Glomerular endothelial cell (primary cell): ENCODE measurements around the gene FBXL19. TPM values are rescaled to one million over a fixed set of nuclear protein-coding genes. Genes with fewer than 3 reads are reported as not detected.

Experiments used
- DNase-seq: peaks from one replicate; pipeline ENCODE4 v3.0.0-alpha.2; 2011; ENCODE audit warnings: low read depth, low spot score; ENCODE audit errors: extremely low read depth
- total RNA-seq: library from RNA; depleted of rRNA; stranded (reverse); fragments of >200 nt; gene quantifications from 2 replicates; pipeline ENCODE4 v1.2.3, GENCODE V29; 2015

Gene FBXL19
- total RNA-seq, 1 donor from 2014 or later = 29.5 TPM

- no peak for DNase-seq
These were observed 19.0 kb downstream of the FBXL19 start for GRCh38 chr16:30942426-30942806.

DNA sequence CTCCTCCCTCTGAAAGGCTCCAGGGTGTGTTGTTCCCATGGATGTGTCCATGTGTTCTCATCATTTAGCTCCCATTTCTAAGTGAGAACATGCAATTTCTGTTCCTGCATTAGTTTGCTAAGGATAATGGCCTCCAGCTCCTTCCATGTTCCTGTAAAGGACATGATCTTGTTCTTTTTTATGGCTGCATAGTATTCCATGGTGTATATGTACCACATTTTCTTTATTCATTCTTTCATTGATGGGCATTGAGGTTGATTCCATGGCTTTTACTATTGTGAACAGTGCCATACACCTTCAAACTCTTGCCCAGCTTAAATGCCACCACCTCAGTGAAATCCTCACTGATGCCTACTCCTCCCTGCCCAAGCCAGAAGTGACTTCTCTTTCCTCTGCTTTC lies 21.0 kb downstream of the FBXL19 start:
- DNase-seq = no peak

DNA sequence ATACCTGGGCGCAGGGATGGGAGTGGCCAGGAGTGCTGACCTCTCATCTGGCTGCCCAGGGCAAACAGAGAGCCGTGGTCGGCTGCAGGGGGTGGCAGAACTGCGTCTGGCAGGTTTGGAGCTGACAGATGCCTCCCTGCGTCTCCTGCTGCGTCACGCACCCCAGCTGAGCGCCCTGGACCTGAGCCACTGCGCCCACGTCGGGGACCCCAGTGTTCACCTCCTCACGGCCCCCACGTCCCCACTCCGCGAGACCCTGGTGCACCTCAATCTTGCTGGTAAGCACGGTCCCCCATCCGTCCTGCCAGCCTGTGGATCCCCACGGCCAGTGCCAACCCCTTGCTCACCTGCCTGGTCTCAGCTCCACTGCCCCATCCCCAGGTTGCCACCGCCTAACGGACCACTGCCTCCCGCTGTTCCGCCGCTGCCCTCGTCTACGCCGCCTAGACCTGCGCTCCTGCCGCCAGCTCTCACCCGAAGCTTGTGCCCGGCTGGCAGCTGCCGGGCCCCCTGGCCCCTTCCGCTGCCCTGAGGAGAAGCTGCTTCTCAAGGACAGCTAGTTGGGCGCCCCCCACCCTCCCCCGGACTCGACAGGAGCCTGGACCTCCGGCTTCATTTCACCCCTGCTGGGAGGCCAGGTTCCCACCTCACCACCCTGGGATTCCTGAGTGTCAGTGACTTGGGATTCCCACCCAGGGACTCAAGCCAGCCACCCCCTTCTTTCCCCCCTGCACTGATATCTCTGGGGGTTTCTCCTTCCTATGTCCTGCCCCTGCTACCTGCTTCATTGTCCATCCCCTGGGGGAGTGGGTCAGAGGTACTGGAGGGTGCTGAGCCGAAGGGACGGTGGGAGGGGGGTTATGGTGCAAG lies 23.5 kb downstream of the FBXL19 start:
- DNase-seq = no peak

GRCh38 chr16:30947541-30947858 lies 24.1 kb downstream of the FBXL19 start:
- DNase-seq = no peak

DNA sequence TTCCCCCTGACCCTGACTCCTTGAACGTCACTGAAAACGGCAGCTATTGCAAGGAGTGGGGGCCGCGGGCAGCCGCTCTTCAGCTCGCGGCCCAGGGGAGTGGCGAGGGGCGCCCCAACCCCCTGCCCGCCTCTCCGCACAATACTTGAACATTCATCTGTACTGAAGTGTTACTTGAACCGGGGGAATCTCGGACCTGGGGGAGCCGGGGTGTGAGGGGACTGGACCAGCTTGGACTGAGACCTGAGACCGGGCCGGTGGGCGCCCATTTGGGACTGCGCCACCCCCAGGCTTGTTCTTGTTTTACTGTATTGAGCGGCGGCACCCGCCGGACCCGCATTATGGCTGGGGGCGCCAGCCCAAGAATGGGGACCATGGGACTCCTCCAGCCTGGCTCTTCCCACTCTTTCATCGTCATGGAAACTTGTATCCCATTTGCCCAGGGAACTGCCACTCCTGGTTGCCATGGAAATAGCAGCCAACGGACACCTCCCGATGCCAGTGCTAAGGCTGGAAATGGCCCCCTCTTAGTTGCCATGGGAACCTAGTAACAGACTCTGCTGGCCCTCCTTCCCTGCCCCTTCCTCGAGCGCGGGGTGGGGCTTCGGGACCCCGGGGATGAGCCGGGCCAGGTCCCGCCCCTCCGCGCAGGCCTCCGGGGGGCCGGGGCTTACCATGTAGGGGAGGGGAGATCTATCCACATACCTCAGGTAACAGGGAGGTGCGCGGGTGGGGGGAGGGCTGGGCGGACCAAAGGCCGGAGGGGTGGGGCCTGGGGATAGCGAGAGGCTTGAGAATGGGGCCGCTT lies 24.7 kb downstream of the FBXL19 start:
- peak; percentile 94 for DNase-seq

DNA sequence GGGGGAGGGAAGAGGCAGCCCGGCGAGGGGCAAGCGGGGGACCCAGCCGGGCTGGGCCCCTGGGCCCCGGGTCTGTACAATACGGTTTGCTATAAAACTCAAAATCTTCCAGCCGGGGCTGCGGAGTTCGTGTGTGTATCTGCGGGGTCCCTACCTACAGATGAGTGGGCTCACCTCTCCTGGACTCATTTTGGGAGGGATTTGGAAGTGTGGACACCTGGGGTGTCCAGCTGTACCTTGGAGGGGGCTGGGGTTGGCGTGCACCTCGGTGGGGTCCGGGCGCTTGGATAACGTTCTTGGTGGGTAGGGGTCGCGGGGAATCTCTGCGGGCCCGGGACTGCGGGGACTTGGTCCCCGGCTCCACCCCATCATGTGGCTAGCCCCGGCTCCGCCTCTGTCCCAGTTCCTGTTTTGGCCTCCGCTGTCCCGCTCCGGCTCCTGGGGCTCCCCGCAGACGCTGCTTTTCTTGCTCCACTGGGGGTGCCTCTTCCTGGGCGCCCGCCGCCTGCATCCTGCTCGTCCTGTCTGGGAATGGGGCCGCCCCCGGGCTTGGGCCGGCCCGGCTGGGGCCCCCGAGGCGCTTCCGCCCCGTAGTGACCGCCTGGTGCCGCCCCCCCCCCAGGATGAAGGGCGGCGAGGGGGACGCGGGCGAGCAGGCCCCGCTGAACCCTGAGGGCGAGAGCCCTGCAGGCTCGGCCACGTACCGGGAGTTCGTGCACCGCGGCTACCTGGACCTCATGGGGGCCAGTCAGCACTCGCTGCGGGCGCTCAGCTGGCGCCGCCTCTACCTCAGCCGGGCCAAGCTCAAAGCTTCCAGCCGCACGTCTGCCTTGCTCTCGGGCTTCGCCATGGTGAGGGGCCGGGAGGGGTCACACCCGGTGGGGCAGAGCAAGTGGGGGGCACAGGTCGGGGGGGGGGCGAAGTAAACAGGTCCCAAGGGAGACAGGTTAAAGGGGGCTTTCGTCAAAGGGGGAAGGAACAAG lies 25.6 kb downstream of the FBXL19 start, which contains the start of gene ORAI3:
Gene ORAI3 (plus strand): TSS at position 402 of the 983 bp plus-strand sequence. CDS start 222 bp downstream, at position 624.
- DNase-seq = no peak

DNA sequence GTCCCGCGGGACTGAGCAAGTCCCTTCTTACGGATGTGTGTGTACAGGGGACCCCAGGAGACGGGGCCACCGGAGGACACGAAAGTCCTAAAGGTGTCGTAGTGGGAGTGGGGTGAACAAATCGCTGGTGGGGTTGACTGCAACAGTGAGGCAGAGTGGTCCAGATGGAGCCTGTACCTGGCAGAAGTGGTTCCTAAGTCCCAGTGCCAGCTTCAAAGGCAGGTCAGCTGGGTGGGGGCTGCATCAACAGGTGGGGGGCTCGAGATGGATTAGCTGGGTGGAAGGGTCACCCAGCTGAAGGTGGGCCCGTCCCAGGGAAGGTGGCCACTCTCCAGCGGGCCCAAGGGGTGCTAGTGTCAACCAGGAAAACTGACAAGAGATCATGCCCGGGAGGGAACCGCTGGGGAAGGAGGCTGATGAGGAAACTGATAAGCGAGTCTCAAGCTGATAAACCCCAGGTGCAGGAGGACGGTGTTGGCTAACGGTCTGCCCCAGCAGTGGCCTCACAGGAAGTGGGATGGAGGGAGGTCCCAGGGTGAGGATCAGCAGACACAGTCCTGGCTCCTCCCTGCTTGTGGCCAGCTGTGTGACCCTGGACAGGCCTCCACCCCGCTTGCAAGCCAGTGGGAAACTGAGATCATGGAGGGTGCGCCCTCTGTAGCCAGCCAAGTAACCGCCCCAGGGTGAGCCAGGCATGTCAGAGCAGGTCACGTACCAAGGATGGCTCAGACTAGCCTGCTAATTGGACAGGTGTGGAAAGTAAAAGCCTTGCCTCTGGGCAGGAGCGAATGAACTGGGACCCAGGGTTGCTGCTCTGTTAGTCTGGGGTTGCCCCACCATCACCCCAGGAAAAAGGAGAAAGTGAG lies 26.5 kb downstream of the FBXL19 start:
- DNase-seq = no peak

- no peak for DNase-seq
These were observed 27.2 kb downstream of the FBXL19 start for GRCh38 chr16:30950516-30951065.

GRCh38 chr16:30951193-30951592 lies 27.8 kb downstream of the FBXL19 start:
- no peak for DNase-seq

GRCh38 chr16:30951750-30952149 lies 28.4 kb downstream of the FBXL19 start:
- no peak for DNase-seq

DNA sequence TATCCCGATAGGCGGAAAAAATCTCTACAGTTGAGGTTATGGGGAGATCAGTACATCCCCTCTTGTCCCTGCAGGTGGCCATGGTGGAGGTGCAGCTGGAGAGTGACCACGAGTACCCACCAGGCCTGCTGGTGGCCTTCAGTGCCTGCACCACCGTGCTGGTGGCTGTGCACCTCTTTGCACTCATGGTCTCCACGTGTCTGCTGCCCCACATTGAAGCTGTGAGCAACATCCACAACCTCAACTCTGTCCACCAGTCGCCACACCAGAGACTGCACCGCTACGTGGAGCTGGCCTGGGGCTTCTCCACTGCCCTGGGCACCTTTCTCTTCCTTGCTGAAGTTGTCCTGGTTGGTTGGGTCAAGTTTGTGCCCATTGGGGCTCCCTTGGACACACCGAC lies 29.7 kb downstream of the FBXL19 start:
- DNase-seq = no peak

GRCh38 chr16:30953511-30954124 lies 30.2 kb downstream of the FBXL19 start:
- no peak for DNase-seq

DNA sequence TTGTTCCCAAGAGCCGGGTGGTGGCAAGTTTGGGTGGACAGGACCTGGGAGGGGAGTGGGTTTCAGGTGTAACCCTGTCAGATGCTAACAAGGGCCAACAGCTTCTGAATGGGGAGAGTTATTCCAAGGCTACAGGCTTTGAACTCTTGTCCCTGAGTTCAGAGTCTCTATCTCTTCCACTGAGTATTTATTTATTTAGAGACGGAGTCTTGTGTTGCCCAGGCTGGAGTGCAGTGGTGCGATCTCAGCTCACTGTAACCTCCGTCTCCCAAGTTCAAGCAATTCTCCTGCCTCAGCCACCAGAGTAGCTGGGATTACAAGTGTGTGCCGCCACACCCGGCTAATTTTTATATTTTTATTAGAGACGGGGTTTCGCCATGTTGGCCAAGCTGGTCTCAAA lies 31.6 kb downstream of the FBXL19 start:
- DNase-seq = no peak

DNA sequence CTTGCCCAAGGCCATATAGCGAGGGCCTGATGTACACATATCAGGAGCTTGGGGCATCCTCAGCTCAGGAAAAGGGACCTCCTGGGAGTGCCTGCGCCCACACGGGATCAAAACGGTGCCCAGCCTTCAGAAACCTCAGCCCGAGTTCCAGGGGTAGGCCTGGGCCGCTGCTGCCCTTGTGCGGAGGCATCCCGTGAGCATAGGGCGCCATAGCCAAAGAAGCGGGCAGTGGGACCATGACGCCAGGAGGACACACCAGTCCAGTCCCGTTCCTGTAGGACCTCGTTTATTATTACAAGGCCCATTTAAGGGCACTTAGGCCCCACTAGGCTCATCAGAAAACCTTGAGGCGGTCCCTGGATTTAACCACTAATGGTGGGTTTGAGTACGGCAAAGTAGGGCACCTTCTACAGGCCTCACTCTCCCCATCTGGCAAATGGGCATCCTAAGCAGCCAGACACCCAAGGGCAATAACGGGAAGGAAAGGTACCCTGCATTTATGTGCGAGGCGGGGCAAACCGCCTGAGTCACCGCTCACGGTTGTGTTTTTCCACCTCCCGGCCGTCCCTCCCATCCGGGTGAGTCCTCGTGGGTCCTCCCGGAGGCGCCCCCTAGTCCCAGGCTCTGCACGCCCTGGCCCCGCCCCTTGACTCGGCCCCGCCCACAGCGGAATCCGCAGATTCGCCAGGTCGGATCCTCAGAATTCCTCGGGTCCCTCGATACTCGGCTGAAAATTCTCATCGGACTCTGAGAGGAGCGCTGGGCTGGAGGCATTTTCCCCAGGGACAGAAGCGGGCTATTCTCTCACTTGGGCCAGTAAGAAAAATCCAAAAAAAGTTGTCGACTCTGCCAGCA lies 33.5 kb downstream of the FBXL19 start:
- peak; percentile 50 for DNase-seq

GRCh38 chr16:30957456-30958174 lies 34.2 kb downstream of the FBXL19 start, which contains the start of gene SETD1A:
TSS of gene SETD1A (plus strand) at chr16:30957754. CDS start at chr16:30958732, 978 bp downstream.
- peak; percentile 64 for DNase-seq

GRCh38 chr16:30958175-30959079 lies 35.1 kb downstream of the FBXL19 start:
- no peak for DNase-seq
